GM21367 (cell line): ENCODE data around the gene USP15.
"Not testable (repeated sequence)": the region's sequence is repeated elsewhere in the genome, so short reads cannot be mapped to it uniquely, and the experiment has no call there.

Source experiments
- ATAC-seq: cut with Tn5 transposase; IDR thresholded peaks from one replicate; pipeline ENCODE4 v1.9.1; 2021; ENCODE audit not compliant: unreplicated experiment

The USP15 gene

GRCh38 chr12:62435303-62436163 is 175.3 kb downstream of the USP15 start:
- peak; percentile 86 for ATAC-seq

GRCh38 chr12:62436164-62436503 is 175.9 kb downstream of the USP15 start:
- no peak for ATAC-seq

- ATAC-seq = no peak
Observed at GRCh38 chr12:62438098-62438692, 178.0 kb downstream of the USP15 start.

- no peak for ATAC-seq
Observed at GRCh38 chr12:62446754-62447452, 186.7 kb downstream of the USP15 start.

- ATAC-seq = no peak
Observed at GRCh38 chr12:62448436-62448835, 188.2 kb downstream of the USP15 start.

GRCh38 chr12:62455429-62455828 is 195.2 kb downstream of the USP15 start:
- ATAC-seq = not testable (repeated sequence)

- no peak for ATAC-seq
Observed at GRCh38 chr12:62458626-62459025, 198.4 kb downstream of the USP15 start.

- no peak for ATAC-seq
Observed at GRCh38 chr12:62459976-62460375, 199.8 kb downstream of the USP15 start.

- ATAC-seq = not testable (repeated sequence)
Observed at GRCh38 chr12:62461171-62461837, 201.1 kb downstream of the USP15 start.

- ATAC-seq = not testable (repeated sequence)
Observed at GRCh38 chr12:62463252-62463651, 203.0 kb downstream of the USP15 start.
